PC-3 (cell line): ENCODE data around the gene TEDC1.

Experiments
- CTCF ChIP-seq: fragments of 300-600 bp; sonication (generic); conservative IDR thresholded peaks from 2 replicates; pipeline ENCODE4 v1.5.1; 2017; ENCODE audit warnings: antibody characterized with exemption, low read depth, mild to moderate bottlenecking, low read length
- EZH2 ChIP-seq: fragments of 300-600 bp; sonication (generic); IDR thresholded peaks from one replicate; pipeline ENCODE4 v1.6.1; 2017; ENCODE audit warnings: antibody characterized with exemption, mild to moderate bottlenecking, low read length; ENCODE audit not compliant: unreplicated experiment

DNA sequence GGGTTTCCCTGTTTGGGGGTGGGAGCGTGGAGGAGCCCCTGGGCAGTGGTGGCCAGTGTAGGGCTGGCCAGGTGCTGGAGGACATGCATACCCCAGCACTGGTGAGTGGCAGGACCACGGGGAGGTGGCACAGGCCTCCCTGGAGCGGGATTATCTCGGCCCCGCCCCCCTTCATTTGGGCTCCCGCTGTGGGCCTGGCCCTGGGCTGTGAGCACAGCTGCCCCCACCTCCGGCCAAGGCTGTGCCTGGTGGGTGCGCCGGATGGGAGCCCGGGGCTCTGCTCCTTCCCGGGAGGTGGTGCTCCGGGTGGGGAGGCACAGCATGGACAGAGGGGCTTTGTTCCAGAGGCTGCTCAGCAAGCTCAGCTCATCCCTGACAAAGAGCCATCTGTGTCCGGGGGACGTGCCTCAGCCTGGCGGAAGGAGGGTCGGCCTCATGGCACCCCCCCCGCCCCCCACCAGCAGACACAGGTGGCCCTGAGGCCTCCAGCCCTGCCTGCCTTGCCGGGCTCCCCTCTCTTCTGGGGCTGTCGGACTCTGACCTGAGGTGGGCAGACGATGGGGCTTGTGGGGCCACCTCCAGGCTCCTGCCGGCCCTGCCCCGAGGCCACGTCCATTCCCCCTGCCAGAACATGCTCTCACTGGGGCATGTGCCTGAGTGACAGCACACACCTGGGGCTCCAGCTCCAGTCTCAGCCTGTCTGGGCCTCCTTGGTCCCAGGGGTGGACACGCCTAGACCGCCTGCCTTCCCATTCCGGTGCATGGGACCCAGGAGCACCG is 8.4 kb downstream of the TEDC1 start:
- TF ChIP-seq CTCF (no peak), EZH2 (no peak)
